K562 treated with DMSO at 1 percent for 12 hours (cell line): ENCODE results near the gene SGPL1. TPM values are rescaled to one million over a fixed set of nuclear protein-coding genes. Genes with fewer than 3 reads are reported as not detected.

ENCODE experiments used
- total RNA-seq: library from RNA; unstranded; fragments of 300-600 nt; gene quantifications from 2 replicates; pipeline ENCODE4 v1.2.3, GENCODE V29; 2022; ENCODE audit not compliant: insufficient read depth

The SGPL1 gene, protein sequence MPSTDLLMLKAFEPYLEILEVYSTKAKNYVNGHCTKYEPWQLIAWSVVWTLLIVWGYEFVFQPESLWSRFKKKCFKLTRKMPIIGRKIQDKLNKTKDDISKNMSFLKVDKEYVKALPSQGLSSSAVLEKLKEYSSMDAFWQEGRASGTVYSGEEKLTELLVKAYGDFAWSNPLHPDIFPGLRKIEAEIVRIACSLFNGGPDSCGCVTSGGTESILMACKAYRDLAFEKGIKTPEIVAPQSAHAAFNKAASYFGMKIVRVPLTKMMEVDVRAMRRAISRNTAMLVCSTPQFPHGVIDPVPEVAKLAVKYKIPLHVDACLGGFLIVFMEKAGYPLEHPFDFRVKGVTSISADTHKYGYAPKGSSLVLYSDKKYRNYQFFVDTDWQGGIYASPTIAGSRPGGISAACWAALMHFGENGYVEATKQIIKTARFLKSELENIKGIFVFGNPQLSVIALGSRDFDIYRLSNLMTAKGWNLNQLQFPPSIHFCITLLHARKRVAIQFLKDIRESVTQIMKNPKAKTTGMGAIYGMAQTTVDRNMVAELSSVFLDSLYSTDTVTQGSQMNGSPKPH
- 6.0 and 15.1 TPM in 2 replicates for total RNA-seq

GRCh38 chr10:70815504-70816219 is at the start of gene SGPL1:
TSS of gene SGPL1 (plus strand) at chr10:70815948. CDS start at chr10:70816854, 906 bp downstream.

DNA sequence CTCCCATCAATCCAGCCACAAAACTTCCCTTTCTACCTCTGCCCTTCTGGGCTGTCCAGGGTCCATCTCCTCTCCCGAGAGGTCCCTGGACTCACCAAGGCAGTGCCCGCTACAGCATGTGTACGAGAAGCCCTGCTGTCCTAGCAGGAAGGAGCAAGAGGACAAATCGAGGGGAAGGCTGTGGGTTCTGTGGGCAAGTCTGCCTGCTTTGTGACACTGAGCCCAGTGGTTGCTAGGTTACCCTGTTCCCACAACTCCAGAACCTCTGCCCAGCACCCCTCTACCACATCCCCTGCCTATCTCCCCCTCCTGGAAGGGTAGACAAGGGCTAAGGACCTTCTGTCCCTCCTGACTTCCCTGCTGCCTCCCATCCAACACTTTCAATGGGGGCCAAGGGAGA is 30.6 kb upstream of the SGPL1 start, which contains the start of gene TBATA:
Gene TBATA (minus strand): TSS at position 188 of the 400 bp plus-strand sequence. CDS start 1,998 bp downstream, outside the sequence.

GRCh38 chr10:70887804-70888800 is 72.4 kb downstream of the SGPL1 start, which contains the start of gene PCBD1:
TSS of gene PCBD1 (minus strand) at chr10:70888565. CDS start at chr10:70888533, 32 bp downstream.

Other genes with a start within 250 kb of the SGPL1 start
- 2.6 and 5.5 TPM in 2 replicates for gene PRF1, start 213.2 kb upstream of the SGPL1 start, total RNA-seq
- 21.5 and 42.6 TPM in 2 replicates for gene ADAMTS14, start 143.4 kb upstream of the SGPL1 start, total RNA-seq
- gene TBATA, start 30.6 kb upstream of the SGPL1 start, total RNA-seq: not detected in 2 replicates
- 75.7 and 80.4 TPM in 2 replicates for gene PCBD1, start 72.6 kb downstream of the SGPL1 start, total RNA-seq